Astrocyte of the spinal cord (primary cell): ENCODE results near the gene SPNS2.

ENCODE experiments used
- DNase-seq: peaks from one replicate; pipeline ENCODE4 v3.0.0; 2011; ENCODE audit warnings: low read depth, low spot score
- H3K4me3 ChIP-seq: 2 replicates; pipeline ENCODE4 v1.5.1; 2011; ENCODE audit warnings: low read depth, mild to moderate bottlenecking, low read length, moderate library complexity
- CTCF ChIP-seq: IDR thresholded peaks from 2 replicates; pipeline ENCODE4 v1.5.1; 2012; ENCODE audit warnings: low read depth, mild to moderate bottlenecking, low read length, inconsistent platforms
- in situ Hi-C: cut with HindIII; loops from 2 replicates; pipeline ENCODE4 v1.10.0; 2017; ENCODE audit warnings: low sequenced_read_pairs

Gene SPNS2

GRCh38 chr17:4465786-4466185, 32.9 kb upstream of the SPNS2 start:
- no peak for TF ChIP-seq CTCF
- in situ Hi-C loops, result no loop called here
- DNase-seq, result no peak
- H3K4me3 ChIP-seq, result no peak overlapping the region

GRCh38 chr17:4467287-4467686, 31.4 kb upstream of the SPNS2 start:
- in situ Hi-C loops, result no loop called here
- no peak for TF ChIP-seq CTCF
- DNase-seq, result no peak
- no peak overlapping the region for H3K4me3 ChIP-seq

- TF ChIP-seq CTCF, result no peak
- in situ Hi-C loops, result no loop called here
- DNase-seq, result no peak
- no peak overlapping the region for H3K4me3 ChIP-seq
Measured at GRCh38 chr17:4469552-4469951, 29.1 kb upstream of the SPNS2 start.

GRCh38 chr17:4472286-4472685, 26.4 kb upstream of the SPNS2 start:
- DNase-seq, result no peak
- TF ChIP-seq CTCF, result no peak
- in situ Hi-C loops, result no loop called here
- no peak overlapping the region for H3K4me3 ChIP-seq

GRCh38 chr17:4474093-4474492, 24.6 kb upstream of the SPNS2 start:
- in situ Hi-C loops, result no loop called here
- no peak for DNase-seq
- no peak overlapping the region for H3K4me3 ChIP-seq
- no peak for TF ChIP-seq CTCF

- DNase-seq, result no peak
- TF ChIP-seq CTCF, result no peak
- no peak overlapping the region for H3K4me3 ChIP-seq
- in situ Hi-C loops, result no loop called here
Measured at GRCh38 chr17:4475001-4475400, 23.7 kb upstream of the SPNS2 start.

GRCh38 chr17:4475463-4475862, 23.2 kb upstream of the SPNS2 start:
- in situ Hi-C loops, result no loop called here
- DNase-seq, result no peak
- no peak for TF ChIP-seq CTCF

More at GRCh38 chr17:4475463-4475862, 23.2 kb upstream of the SPNS2 start:
- H3K4me3 ChIP-seq, result no peak overlapping the region
